NCI-H2029 (cell line): Measurements from ENCODE around the gene THBD.
A peak's percentile ranks its signal among the peaks of the same experiment; 100 is the strongest.
"Not testable (repeated sequence)": the region's sequence is repeated elsewhere in the genome, so short reads cannot be mapped to it uniquely, and the experiment has no call there.

ENCODE experiments used
- DNase-seq: peaks from one replicate; lab custom pipeline; 2025; lab: John Stamatoyannopoulos, UW

The THBD gene

DNA sequence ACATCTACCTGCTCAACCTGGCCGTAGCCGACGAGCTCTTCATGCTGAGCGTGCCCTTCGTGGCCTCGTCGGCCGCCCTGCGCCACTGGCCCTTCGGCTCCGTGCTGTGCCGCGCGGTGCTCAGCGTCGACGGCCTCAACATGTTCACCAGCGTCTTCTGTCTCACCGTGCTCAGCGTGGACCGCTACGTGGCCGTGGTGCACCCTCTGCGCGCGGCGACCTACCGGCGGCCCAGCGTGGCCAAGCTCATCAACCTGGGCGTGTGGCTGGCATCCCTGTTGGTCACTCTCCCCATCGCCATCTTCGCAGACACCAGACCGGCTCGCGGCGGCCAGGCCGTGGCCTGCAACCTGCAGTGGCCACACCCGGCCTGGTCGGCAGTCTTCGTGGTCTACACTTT lies 13.7 kb downstream of the THBD start:
- DNase-seq, result no peak

DNA sequence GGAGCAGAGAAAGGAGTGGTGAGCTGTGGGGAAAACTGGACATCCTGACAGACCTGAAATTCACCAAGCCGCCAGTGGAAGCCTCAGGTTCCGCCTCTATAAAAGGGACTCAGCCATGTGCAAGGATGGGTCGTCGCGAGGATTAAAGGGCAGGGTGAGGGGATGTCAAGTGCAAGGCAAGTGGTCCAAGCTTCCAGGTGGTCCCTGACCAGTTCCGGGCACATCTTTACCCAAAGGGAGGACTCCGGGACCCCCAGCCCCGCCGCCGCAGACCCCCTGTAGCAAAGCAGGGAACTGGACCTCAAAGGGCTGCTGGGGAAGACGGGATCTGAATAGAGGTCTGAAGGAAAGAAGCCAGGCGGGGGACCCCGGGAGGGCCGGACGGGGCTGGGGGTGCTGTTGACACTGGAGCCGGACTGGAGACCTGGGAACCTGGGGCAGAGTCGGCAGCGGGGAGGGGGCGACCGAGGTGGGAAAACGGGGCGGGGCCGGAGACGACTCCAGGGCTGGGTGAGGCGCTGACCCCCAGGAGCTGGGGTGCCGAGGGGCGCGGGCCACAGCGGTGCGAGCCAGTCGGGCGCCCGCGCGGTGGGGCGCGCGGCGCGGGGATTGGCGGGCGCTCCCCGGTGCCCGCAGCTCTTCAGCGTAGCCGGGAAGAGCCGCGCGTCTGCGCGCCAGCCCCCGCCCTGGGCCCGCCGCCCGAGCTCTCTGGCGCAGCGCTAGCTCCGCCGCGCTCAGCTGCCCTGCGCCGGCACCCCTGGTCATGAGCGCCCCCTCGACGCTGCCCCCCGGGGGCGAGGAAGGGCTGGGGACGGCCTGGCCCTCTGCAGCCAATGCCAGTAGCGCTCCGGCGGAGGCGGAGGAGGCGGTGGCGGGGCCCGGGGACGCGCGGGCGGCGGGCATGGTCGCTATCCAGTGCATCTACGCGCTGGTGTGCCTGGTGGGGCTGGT lies 14.5 kb downstream of the THBD start, which contains the start of gene SSTR4:
Gene SSTR4, plus strand, starts transcription at position 592 of the 951 bp plus-strand sequence. Its CDS starts 172 bp downstream, at position 764.
- no peak for DNase-seq

- DNase-seq, result no peak
These were observed 15.6 kb downstream of the THBD start for GRCh38 chr20:23033918-23034317.

- DNase-seq, result no peak
These were observed 16.8 kb downstream of the THBD start for GRCh38 chr20:23032750-23033078.

GRCh38 chr20:23032056-23032749 lies 17.3 kb downstream of the THBD start:
- peak; percentile 13 for DNase-seq

DNA sequence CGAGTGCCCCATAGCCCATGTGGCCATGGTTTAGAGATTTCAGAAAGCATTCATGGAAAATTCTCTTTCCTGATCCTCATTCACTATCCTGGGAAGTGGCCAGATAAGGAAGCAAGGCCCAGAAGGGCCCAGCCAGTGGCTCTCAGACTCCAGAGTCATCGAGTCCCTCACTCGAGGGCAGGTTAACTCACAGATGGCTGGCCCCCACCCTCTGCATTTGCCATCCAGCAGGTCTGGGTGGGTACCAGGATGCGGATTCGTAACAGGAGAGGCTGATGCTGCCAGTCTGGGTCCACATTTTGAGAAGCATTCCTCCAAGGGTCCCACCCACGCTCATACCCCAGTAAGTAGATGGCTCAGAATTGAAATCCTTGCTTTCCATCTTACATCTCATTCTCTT lies 18.1 kb downstream of the THBD start:
- DNase-seq, result no peak

DNA sequence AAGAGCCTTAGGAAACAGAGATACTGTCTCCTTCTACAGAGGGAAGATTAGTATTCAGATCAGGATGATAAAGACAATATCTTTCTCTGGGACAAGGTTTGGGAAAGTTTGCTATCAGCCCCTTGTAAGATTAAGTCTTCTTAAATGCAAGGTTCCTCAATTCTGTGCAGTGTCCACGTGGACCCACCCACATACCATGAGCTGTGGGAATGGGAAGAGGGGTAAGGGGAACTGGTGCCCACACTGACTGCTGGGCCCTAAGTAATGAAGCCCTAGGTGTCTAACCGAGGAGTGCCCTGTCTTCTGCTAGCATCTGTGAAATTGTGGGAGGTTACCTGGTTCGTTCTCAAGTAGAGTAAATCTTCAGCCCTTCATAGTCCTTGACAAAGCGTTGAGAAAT lies 20.1 kb downstream of the THBD start:
- DNase-seq, result no peak

DNA sequence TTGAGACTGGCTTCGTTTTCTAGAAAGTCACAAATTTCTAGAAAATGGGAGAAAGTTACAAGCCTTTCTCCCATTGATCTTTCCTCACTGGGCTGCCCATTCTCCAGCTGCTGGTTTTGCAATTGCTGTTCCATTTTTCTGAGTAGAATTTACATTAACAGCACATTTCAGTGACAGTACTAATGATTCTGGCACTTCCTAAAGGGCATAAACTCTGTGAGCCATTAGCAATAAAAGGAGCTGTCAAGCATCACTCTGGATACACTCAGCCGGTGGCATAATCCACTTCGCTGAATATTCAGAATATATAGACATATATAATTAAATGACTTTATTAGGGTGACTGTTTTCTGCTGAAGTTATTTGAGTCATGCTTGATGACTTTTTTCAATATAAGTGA lies 21.1 kb downstream of the THBD start:
- DNase-seq, result no peak

GRCh38 chr20:23027721-23028120 lies 21.8 kb downstream of the THBD start:
- DNase-seq, result no peak

- not testable (repeated sequence) for DNase-seq
These were observed 24.0 kb downstream of the THBD start for GRCh38 chr20:23025503-23025902.

DNA sequence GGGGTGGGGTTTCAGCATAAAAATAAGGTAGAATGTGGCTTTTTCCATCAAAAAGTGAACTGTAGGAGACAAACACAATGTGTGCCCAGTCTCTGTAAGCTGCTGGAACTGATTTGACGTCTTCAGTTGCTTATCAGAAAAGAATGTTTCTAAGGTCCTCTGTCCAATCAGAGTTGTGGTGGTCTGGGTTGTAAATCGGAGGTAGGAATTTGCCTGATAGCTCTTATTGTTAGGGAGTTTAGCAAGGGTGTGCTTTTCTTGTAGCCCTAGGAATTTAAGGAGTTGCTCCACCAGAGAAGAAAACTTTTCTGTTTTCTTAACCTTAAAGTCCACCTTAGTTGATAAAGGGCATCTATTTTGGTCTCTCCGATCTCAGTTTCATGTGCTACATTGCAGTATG lies 24.8 kb downstream of the THBD start:
- no peak for DNase-seq

- DNase-seq, result no peak
These were observed 25.8 kb downstream of the THBD start for GRCh38 chr20:23023621-23024177.

GRCh38 chr20:23022849-23023248 lies 26.6 kb downstream of the THBD start:
- no peak for DNase-seq

- no peak for DNase-seq
These were observed 27.5 kb downstream of the THBD start for GRCh38 chr20:23021951-23022350.

DNA sequence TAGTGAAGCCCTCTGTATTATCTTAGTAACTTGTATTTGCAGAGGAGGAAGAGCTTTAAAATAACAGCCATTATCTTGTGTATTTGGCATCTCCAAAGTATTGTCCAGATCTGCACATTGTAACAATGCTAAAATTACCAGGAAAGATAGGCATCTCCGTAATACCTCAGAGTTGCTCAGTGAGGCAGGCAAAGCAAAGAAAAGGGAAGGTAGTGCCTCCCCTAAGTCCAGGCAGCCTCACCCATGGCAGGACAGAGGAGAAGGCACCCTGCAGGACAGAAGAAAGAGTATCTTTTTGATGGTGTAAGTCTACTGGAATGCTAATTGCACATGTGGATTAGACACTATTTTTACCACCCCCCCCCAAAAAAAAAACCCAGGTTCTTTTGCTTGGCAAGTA lies 27.9 kb downstream of the THBD start:
- no peak for DNase-seq

DNA sequence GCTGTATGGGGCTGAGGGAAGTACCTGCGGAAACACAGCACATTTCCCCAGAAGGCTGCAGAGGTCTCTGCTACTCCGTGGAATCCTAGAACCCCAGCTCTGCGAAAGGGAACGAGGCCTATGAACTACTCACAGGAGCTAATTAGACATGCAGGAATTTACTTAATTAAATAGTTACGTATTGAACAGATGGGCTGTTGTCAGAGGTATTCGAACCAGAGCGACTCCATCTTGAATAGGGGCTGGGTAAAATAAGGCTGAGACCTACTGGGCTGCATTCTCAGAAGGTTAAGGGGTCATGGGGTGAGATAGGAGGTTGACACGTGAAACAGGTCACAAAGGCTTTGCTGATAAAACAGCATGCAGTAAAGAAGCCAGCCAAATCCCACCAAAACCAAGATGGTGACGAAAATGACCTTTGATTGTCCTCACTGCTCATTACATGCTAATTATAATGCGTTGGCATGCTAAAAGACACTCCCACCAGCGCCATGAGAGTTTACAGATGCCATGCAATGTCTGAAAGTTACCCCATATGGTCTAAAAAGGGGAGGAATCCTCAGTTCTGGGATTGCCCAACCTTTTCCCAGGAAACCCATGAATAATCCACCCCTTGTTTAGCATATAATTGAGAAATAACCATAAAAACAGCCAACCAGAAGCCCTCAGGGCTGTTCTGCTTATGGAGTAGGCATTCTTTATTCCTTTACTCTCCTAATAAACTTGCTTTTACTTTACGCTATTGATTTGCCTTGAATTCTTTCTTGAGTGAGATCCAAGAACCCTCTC lies 29.0 kb downstream of the THBD start:
- DNase-seq, result no peak

DNA sequence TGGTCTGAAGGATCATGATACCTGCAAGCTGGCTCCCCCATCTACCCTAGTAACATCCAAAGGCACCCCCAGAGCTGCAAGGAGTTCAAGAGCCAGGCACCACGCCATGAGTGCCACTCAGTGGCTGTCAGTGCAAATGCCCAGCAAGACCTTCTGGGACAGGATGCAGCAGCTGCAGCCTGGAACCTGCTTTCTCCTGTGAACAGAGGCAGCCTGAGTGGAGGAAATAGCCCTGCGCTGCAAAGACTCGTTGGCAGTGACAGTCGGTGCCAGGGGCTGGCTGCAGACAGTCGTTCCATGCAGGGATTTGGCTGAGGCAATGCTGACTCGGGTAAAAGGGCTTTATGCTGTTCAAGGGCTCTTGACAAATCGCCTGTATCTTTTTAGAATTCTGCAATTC lies 30.1 kb downstream of the THBD start:
- no peak for DNase-seq

DNA sequence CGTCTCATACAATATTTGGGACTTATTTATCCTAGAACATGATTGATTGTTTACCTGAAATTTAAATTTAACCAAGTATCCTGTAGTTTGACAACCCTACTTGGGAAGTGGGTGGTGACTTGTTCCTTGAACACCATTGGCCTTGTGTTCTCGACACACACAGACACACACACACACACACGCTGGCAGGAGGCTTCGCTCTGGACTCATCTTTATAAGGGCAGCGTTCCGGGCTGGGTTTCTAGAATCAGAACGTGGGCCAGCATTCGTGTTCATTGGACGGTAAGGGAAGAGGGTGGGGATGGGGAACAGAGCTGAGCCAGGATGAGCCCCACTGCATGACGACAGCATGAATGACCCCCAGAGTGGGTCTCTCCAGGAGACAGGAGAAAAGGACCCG lies 30.5 kb downstream of the THBD start:
- no peak for DNase-seq

DNA sequence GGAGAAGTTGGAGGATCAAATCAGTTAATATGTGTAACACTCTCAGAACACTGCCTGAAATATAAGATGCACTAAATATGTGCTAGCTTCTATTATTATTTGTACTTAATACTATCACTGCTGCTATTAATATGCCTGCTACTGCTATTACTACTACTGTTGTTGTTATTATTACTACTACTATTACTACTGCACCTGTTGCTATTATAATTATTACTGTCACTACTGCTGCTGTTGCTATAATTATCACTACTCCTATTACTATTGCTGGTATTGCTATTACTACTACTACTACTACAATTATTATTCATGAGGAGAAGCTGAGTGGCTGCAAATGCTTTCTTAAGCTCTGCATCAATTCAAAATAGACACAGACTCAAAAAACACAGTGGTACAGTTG lies 31.0 kb downstream of the THBD start:
- no peak for DNase-seq

DNA sequence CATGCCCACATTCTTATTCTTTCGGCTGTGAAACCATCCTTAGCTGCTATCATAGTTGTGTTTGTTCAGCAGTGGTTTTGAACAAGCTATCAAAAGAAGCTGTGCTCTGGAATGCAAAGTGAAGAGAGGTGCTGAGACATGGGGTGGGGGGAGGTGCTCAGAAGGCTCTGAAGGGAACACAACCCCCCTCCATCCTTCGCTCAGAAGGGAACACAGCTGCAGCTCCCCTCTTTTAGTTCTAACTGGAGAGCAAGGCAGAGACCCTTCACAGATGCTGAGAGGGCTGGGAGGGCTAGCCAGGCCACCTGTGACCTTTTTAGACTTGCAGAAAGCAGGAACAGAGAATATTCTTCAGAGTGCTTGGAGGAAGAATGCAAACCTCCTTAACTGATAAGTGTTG lies 32.0 kb downstream of the THBD start:
- DNase-seq, result no peak

DNA sequence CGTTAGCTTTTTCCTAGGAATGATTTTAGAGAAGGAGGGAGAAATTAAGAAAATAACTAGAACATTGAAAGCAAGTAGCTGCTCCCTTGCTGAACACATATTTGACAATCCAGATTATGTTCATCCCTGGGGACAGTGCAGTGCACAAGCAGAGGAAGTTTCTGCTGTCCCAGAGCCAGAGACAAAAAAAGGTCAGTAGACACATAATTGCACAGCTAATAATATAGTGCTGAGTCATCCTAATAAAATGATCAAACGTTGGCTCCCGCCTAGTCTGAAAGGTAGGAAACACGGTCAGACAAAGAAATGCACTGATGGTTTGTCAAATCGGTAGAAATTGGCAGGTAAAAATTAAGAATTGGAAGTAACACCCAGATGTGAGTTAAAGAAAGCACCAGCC lies 36.0 kb downstream of the THBD start:
- no peak for DNase-seq

- DNase-seq, result no peak
These were observed 38.3 kb downstream of the THBD start for GRCh38 chr20:23011008-23011721.
